ENCODE results near the gene SULT1C4.

DNA sequence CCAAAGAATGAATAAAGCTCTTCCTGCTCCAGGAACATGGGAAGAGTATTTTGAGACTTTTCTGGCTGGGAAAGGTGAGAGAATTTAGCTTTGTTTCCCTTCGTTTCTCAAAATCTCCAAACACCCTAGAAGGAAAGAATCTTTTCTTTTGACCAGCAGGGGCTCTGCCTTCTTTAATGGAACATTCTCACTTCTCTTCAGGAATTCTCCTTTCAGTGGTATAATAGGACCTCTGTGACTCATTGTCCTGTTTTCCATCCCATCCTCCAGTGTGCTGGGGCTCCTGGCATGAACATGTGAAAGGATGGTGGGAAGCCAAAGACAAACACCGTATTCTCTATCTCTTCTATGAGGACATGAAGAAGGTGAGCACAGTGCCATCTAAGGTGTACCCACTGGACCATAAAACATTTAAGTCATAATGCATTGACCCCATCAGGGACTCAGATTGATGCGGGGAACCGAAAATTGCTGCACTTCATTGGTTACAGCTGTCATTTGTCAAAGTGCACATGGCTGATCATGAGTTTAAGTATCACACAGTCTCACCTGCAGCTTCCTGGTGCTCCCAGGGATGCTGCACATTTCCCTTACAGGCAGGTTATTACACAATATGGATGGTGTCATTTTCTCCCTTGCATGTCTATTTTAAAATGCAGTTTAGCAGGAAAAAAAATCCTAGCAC is 5.5 kb downstream of the SULT1C4 start:
- TF ChIP-seq POLR2AphosphoS5 (IDR thresholded peaks at IDR 0.05; ENCODE audit: insufficient read depth in 1 of 2, low read depth in 1 of 2) (no peak), POLR2A (IDR thresholded peaks at IDR 0.05) (no peak)
